Hindlimb muscle (tissue), 1 donor: ENCODE measurements around the gene DDX31. TPM values are rescaled to one million over a fixed set of nuclear protein-coding genes. Genes with fewer than 3 reads are reported as not detected.

Experiments used
- DNase-seq: peaks from one replicate; pipeline ENCODE4 v3.0.0-alpha.2; 2013
- polyA plus RNA-seq: library from polyadenylated mRNA; unstranded; fragments of 120-200 nt; gene quantifications from one replicate; pipeline ENCODE4 v1.2.1, GENCODE V29; 2013; ENCODE audit not compliant: insufficient read length

The DDX31 gene
- polyA plus RNA-seq, 1 donor: 7.7 TPM

GRCh38 chr9:132592451-132592850, 77.3 kb downstream of the DDX31 start:
- no peak for DNase-seq

- DNase-seq: no peak
Measured at GRCh38 chr9:132591751-132592314, 78.0 kb downstream of the DDX31 start.

GRCh38 chr9:132591244-132591643, 78.5 kb downstream of the DDX31 start:
- no peak for DNase-seq

GRCh38 chr9:132590318-132591182, 79.2 kb downstream of the DDX31 start:
- no peak for DNase-seq

GRCh38 chr9:132590037-132590317, 79.8 kb downstream of the DDX31 start:
- DNase-seq: no peak

- no peak for DNase-seq
Measured at GRCh38 chr9:132589148-132590036, 80.4 kb downstream of the DDX31 start.

- no peak for DNase-seq
Measured at GRCh38 chr9:132588501-132589147, 81.2 kb downstream of the DDX31 start.

- no peak for DNase-seq
Measured at GRCh38 chr9:132588098-132588497, 81.7 kb downstream of the DDX31 start.

GRCh38 chr9:132587592-132587955, 82.2 kb downstream of the DDX31 start:
- no peak for DNase-seq

GRCh38 chr9:132586830-132587591, 82.8 kb downstream of the DDX31 start:
- no peak for DNase-seq

- no peak for DNase-seq
Measured at GRCh38 chr9:132585954-132586829, 83.6 kb downstream of the DDX31 start.

- DNase-seq: no peak
Measured at GRCh38 chr9:132584601-132585560, 84.9 kb downstream of the DDX31 start.

GRCh38 chr9:132583584-132584304, 86.0 kb downstream of the DDX31 start:
- DNase-seq: no peak

GRCh38 chr9:132582786-132583583, 86.8 kb downstream of the DDX31 start:
- DNase-seq: no peak

GRCh38 chr9:132582276-132582785, 87.5 kb downstream of the DDX31 start, which contains the start of gene BARHL1:
TSS of gene BARHL1 (plus strand) at chr9:132582606. CDS start at chr9:132582798, 192 bp downstream.
- no peak for DNase-seq

GRCh38 chr9:132579427-132579798, 90.4 kb downstream of the DDX31 start:
- DNase-seq: no peak

GRCh38 chr9:132578367-132578932, 91.3 kb downstream of the DDX31 start:
- no peak for DNase-seq

GRCh38 chr9:132577119-132577518, 92.7 kb downstream of the DDX31 start:
- no peak for DNase-seq
